D721Med (cell line): Measurements from ENCODE around the gene GBX2.

Source experiments
- DNase-seq: peaks from one replicate; pipeline ENCODE4 v3.0.0; 2011; ENCODE audit warnings: low spot score; ENCODE audit not compliant: insufficient read length
- FAIRE-seq: peaks from 2 replicates; lab custom pipeline; 2011; peaks lifted over from hg19 to GRCh38; lab: Jason Lieb, UNC
- CTCF ChIP-seq: IDR thresholded peaks from 2 replicates; pipeline ENCODE4 v1.5.1; 2012; ENCODE audit warnings: mild to moderate bottlenecking, control low read depth; ENCODE audit not compliant: insufficient read depth; ENCODE audit errors: missing control alignments

Gene GBX2

GRCh38 chr2:236168110-236169080, at the start of gene GBX2:
Gene GBX2 (minus strand): TSS chr2:236168386. CDS start chr2:236167971, 415 bp downstream.
- no peak for TF ChIP-seq CTCF
- peak; percentile 95 for DNase-seq
- no peak for FAIRE-seq

GRCh38 chr2:236217926-236218325, 49.7 kb upstream of the GBX2 start:
- no peak for DNase-seq
- TF ChIP-seq CTCF: no peak
- FAIRE-seq: no peak

GRCh38 chr2:236216711-236217110, 48.5 kb upstream of the GBX2 start:
- FAIRE-seq (no peak), DNase-seq (no peak)
- TF ChIP-seq CTCF: no peak

- TF ChIP-seq CTCF: no peak
- DNase-seq (no peak), FAIRE-seq (no peak)
Measured at GRCh38 chr2:236215761-236216333, 47.7 kb upstream of the GBX2 start.

GRCh38 chr2:236215196-236215595, 47.0 kb upstream of the GBX2 start:
- no peak for TF ChIP-seq CTCF
- DNase-seq (no peak), FAIRE-seq (no peak)

GRCh38 chr2:236214376-236214995, 46.3 kb upstream of the GBX2 start:
- FAIRE-seq: no peak
- no peak for TF ChIP-seq CTCF

More at GRCh38 chr2:236214376-236214995, 46.3 kb upstream of the GBX2 start:
- no peak for DNase-seq
